Upper lobe of left lung (tissue), 4 donors: ENCODE results near the gene PIANP.
A peak's percentile ranks its signal among the peaks of the same experiment; 100 is the strongest.

Experiments
- EP300 ChIP-seq, 4 donors: sonication (generic); formaldehyde crosslinking; IDR thresholded peaks; one replicate each; pipeline ENCODE4 v1.5.1; 2017; ENCODE audit warnings: antibody characterized with exemption in 4 of 4, control low read depth in 2 of 4
- POLR2A ChIP-seq, 4 donors: fragments of 450-650 bp; IDR thresholded peaks; one replicate each; pipeline ENCODE4 v1.5.1; 2016 to 2017; ENCODE audit warnings: antibody characterized with exemption in 4 of 4, mild to moderate bottlenecking in 2 of 4
- TF ChIP-seq, protein P1 (sequence below), 6 experiments: fragments of 450-650 bp in 4 of 6; fragments of 200-600 bp in 2 of 6; sonication (generic) in 2 of 6; IDR thresholded peaks; one replicate each; pipeline ENCODE4 v1.5.1; 2016 to 2019; ENCODE audit warnings: antibody characterized with exemption in 6 of 6

DNA sequence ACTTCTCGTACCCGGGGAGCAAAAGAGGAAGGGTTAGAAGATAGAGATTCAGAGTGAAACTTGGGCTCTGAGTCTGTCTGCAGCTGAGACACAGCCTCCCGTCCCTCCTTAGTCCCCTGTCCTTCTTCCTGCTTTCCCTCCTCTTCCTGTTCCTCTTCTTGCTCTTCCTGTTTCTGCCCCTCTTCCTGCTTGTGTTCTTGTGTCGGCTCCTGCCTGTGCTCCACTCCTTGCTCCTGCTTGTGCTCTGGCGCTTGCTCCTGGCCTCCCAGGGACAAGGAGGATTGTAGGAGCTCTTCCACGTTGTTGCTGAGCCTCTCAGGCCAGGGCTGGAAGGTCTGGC lies 56.4 kb downstream of the PIANP start:
- TF ChIP-seq, protein P1, sequence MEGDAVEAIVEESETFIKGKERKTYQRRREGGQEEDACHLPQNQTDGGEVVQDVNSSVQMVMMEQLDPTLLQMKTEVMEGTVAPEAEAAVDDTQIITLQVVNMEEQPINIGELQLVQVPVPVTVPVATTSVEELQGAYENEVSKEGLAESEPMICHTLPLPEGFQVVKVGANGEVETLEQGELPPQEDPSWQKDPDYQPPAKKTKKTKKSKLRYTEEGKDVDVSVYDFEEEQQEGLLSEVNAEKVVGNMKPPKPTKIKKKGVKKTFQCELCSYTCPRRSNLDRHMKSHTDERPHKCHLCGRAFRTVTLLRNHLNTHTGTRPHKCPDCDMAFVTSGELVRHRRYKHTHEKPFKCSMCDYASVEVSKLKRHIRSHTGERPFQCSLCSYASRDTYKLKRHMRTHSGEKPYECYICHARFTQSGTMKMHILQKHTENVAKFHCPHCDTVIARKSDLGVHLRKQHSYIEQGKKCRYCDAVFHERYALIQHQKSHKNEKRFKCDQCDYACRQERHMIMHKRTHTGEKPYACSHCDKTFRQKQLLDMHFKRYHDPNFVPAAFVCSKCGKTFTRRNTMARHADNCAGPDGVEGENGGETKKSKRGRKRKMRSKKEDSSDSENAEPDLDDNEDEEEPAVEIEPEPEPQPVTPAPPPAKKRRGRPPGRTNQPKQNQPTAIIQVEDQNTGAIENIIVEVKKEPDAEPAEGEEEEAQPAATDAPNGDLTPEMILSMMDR (IDR thresholded peaks at IDR 0.05): no peak
- TF ChIP-seq EP300 (IDR thresholded peaks at IDR 0.05) (no peak), POLR2A (IDR thresholded peaks at IDR 0.05) (peak in 1 of 4 donors; percentile 51)
